GM12878 (cell line): ENCODE results near the gene TNFSF9. TPM values are rescaled to one million over a fixed set of nuclear protein-coding genes. Genes with fewer than 3 reads are reported as not detected.

Experiments used
- ATAC-seq: fragments of 200-7000 bp; cut with Tn5 transposase; 3 replicates; pipeline ENCODE4 v1.9.1; 2020; ENCODE audit warnings: mild to moderate bottlenecking, moderate library complexity
- BruUV-seq: library from RNA; stranded (reverse); fragments of 400-500 nt; replicated peaks from 2 replicates; lab custom pipeline; 2021; lab: Mats Ljungman, UMichigan
- CTCF ChIA-PET: fragments of 300-600 bp; sonication (Branson Sonifier 250); formaldehyde crosslinking; extraction: SDS; loops from one replicate; lab custom pipeline; 2021; ENCODE audit warnings: inconsistent platforms; lab: Yijun Ruan, JAX
- POLR2A ChIA-PET: fragments of 350-600 bp; formaldehyde crosslinking; extraction: SDS; loops from one replicate; lab custom pipeline; 2021; ENCODE audit warnings: inconsistent platforms; lab: Charles Lee
- RAD21 ChIA-PET: fragments of 300-600 bp; sonication (Branson Sonifier 250); formaldehyde crosslinking; loops from one replicate; lab custom pipeline; 2023; ENCODE audit warnings: antibody characterized with exemption; ENCODE audit not compliant: unreplicated experiment; lab: Charles Lee
- SMC1A ChIA-PET: fragments of 300-600 bp; sonication (Branson Sonifier 250); formaldehyde crosslinking; loops from one replicate; lab custom pipeline; 2023; ENCODE audit not compliant: unreplicated experiment, uncharacterized antibody; lab: Charles Lee
- DNase-seq: peaks from one replicate; pipeline ENCODE4 v3.0.0-alpha.2; 2011; ENCODE audit warnings: low read depth, low spot score
- FAIRE-seq: peaks from 3 replicates; lab custom pipeline; 2011; peaks lifted over from hg19 to GRCh38; lab: Jason Lieb, UNC
- H2AFZ ChIP-seq: 2 replicates; pipeline ENCODE4 v1.6.0; 2011; ENCODE audit warnings: low read depth, low read length, control low read depth; ENCODE audit not compliant: control insufficient read depth
- H3K27ac ChIP-seq: 2 replicates; pipeline ENCODE4 v1.5.1; 2011; ENCODE audit warnings: control low read depth; ENCODE audit not compliant: control insufficient read depth, insufficient read depth
- H3K27me3 ChIP-seq, 2 experiments: replicated peaks in 1 of 2; 2 replicates each; pipeline versions ENCODE4 v1.6.0 to v1.6.1; 2011; ENCODE audit warnings: low read length in 1 of 2; ENCODE audit not compliant: control insufficient read depth in 2 of 2, insufficient read depth in 2 of 2
- H3K36me3 ChIP-seq, 2 experiments: 2 replicates each; pipeline ENCODE4 v1.5.1; 2011; ENCODE audit warnings: low read length in 1 of 2; ENCODE audit not compliant: control insufficient read depth in 2 of 2, insufficient read depth in 2 of 2
- H3K4me1 ChIP-seq: 2 replicates; pipeline ENCODE4 v1.6.1; 2011; ENCODE audit warnings: mild to moderate bottlenecking, low read length, moderate library complexity, mixed read lengths; ENCODE audit not compliant: control insufficient read depth, insufficient read depth
- H3K4me2 ChIP-seq: 2 replicates; pipeline ENCODE4 v1.6.0; 2011; ENCODE audit warnings: control low read depth; ENCODE audit not compliant: control insufficient read depth, insufficient read depth
- H3K4me3 ChIP-seq: fragments of 200-600 bp; sonication (generic); 2 replicates; pipeline ENCODE4 v1.5.1; 2016
- H3K79me2 ChIP-seq: 2 replicates; pipeline ENCODE4 v1.6.0; 2011; ENCODE audit warnings: low read length; ENCODE audit not compliant: control insufficient read depth, insufficient read depth
- H3K9ac ChIP-seq: 2 replicates; pipeline ENCODE4 v1.8.0; 2011; ENCODE audit warnings: low read length, control low read depth, mixed read lengths; ENCODE audit not compliant: control insufficient read depth, insufficient read depth
- H3K9me3 ChIP-seq: replicated peaks from 3 replicates; pipeline ENCODE4 v1.5.1; 2011; ENCODE audit warnings: mild to moderate bottlenecking, low read length; ENCODE audit not compliant: control insufficient read depth, insufficient read depth
- H4K20me1 ChIP-seq: 2 replicates; pipeline ENCODE4 v1.6.0; 2011; ENCODE audit not compliant: control insufficient read depth, insufficient read depth
- ATF7 ChIP-seq: fragments of 450-650 bp; IDR thresholded peaks from 2 replicates; pipeline ENCODE4 v1.6.1; 2016; ENCODE audit warnings: low read depth, mild to moderate bottlenecking
- BACH1 ChIP-seq: fragments of 450-650 bp; IDR thresholded peaks from 2 replicates; pipeline ENCODE4 v1.6.1; 2017; ENCODE audit warnings: mild to moderate bottlenecking, borderline replicate concordance
- BCL11A ChIP-seq: IDR thresholded peaks from 2 replicates; pipeline ENCODE4 v1.6.1; 2011; ENCODE audit warnings: low read depth, low read length
- CHD2 ChIP-seq: IDR thresholded peaks from 2 replicates; pipeline ENCODE4 v1.6.1; 2011; ENCODE audit warnings: low read depth, low read length, improper control_type of control experiment, borderline replicate concordance
- EED ChIP-seq: sonication (generic); IDR thresholded peaks from 2 replicates; pipeline ENCODE4 v1.6.1; 2016; ENCODE audit warnings: antibody characterized with exemption, low read depth
- FOXM1 ChIP-seq: IDR thresholded peaks from 2 replicates; pipeline ENCODE4 v1.6.1; 2012; ENCODE audit warnings: low read depth, mild to moderate bottlenecking, inconsistent platforms, low read length, moderate library complexity
- IRF4 ChIP-seq: IDR thresholded peaks from 2 replicates; pipeline ENCODE4 v1.6.1; 2011; ENCODE audit warnings: low read depth, low read length
- MEF2B ChIP-seq: fragments of 450-650 bp; IDR thresholded peaks from 2 replicates; pipeline ENCODE4 v1.6.1; 2018; ENCODE audit warnings: mild to moderate bottlenecking, moderate library complexity; ENCODE audit not compliant: partially characterized antibody, poor library complexity, severe bottlenecking
- MTA3 ChIP-seq: IDR thresholded peaks from 2 replicates; pipeline ENCODE4 v1.6.1; 2012; ENCODE audit warnings: low read length, inconsistent platforms, borderline replicate concordance
- MYB ChIP-seq: fragments of 150-350 bp; IDR thresholded peaks from 2 replicates; pipeline ENCODE4 v1.6.1; 2014; ENCODE audit warnings: mild to moderate bottlenecking, low read depth, low read length, borderline replicate concordance
- NFIC ChIP-seq: IDR thresholded peaks from 2 replicates; pipeline ENCODE4 v1.6.1; 2012; ENCODE audit warnings: low read depth, mild to moderate bottlenecking, inconsistent platforms, low read length, moderate library complexity
- RAD21 ChIP-seq: IDR thresholded peaks from 2 replicates; pipeline ENCODE4 v1.6.1; 2011; ENCODE audit warnings: mild to moderate bottlenecking, low read depth, low read length, moderate library complexity; ENCODE audit not compliant: insufficient read depth
- RELA ChIP-seq: fragments of 450-650 bp; IDR thresholded peaks from 2 replicates; pipeline ENCODE4 v1.8.0; 2014; ENCODE audit warnings: borderline replicate concordance; ENCODE audit not compliant: partially characterized antibody
- RUNX3 ChIP-seq: IDR thresholded peaks from 2 replicates; pipeline ENCODE4 v1.6.1; 2012; ENCODE audit warnings: low read length, inconsistent platforms
- SIN3A ChIP-seq: IDR thresholded peaks from 2 replicates; pipeline ENCODE4 v1.6.1; 2012; ENCODE audit warnings: low read depth, low read length, improper control_type of control experiment
- TAF1 ChIP-seq: IDR thresholded peaks from 2 replicates; pipeline ENCODE4 v1.6.1; 2011; ENCODE audit warnings: mild to moderate bottlenecking, low read depth, low read length, borderline replicate concordance
- TCF12 ChIP-seq: IDR thresholded peaks from 2 replicates; pipeline ENCODE4 v1.6.1; 2011; ENCODE audit warnings: low read depth, mild to moderate bottlenecking, low read length
- ZSCAN29 ChIP-seq: fragments of 450-650 bp; IDR thresholded peaks from 2 replicates; pipeline ENCODE4 v1.6.1; 2017; ENCODE audit warnings: mild to moderate bottlenecking, moderate library complexity
- WGBS: methylation state at CpG from one replicate; pipeline ENCODE4 v1.1.6; 2016; ENCODE audit warnings: low lambda C conversion rate; ENCODE audit not compliant: insufficient replicate concordance, insufficient coverage; ENCODE audit errors: missing lambda C conversion rate; 5-methylcytosine and 5-hydroxymethylcytosine counted together
- in situ Hi-C: fragments of 300-500 bp; cut with MboI; formaldehyde crosslinking; loops from 9 replicates; pipeline ENCODE4 v1.14.3; 2018; ENCODE audit warnings: mixed read lengths
- intact Hi-C: fragments of 100-400 bp; cut with micrococcal nuclease; formaldehyde crosslinking; loops from one replicate; pipeline ENCODE4 v1.14.2; 2022; ENCODE audit not compliant: unreplicated experiment
- polyA plus RNA-seq, 11 experiments: library from polyadenylated mRNA; depleted of rRNA in 4 of 11; unstranded in 6 of 11; stranded (reverse) in 5 of 11; fragments of >200 nt; fragmentation: Nextera tagmentation in 4 of 11; fragmentation: Illumina TruSeq in 1 of 11; extraction: Ambion mirVana in 4 of 11; extraction: Trizol in 1 of 11; gene quantifications; 1 replicate in 1 of 11; 2 replicates in 10 of 11; pipeline versions ENCODE4 v1.2.1 to v1.2.3, GENCODE V29; 2011 to 2016; ENCODE audit warnings: inconsistent platforms in 2 of 11, missing spikeins in 2 of 11, low read depth in 1 of 11
- total RNA-seq, 4 experiments: library from RNA; depleted of rRNA in 3 of 4; stranded (reverse); fragments of >200 nt in 3 of 4; fragmentation: Illumina TruSeq in 1 of 4; extraction: Trizol in 1 of 4; gene quantifications; 2 replicates each; pipeline versions ENCODE4 v1.2.1 to v1.2.3, GENCODE V29; 2013 to 2021
- TF ChIP-seq, protein P1 (sequence below): fragments of 450-650 bp; conservative IDR thresholded peaks from 2 replicates; pipeline ENCODE4 v1.6.1; 2017; ENCODE audit warnings: mild to moderate bottlenecking, moderate library complexity
- TF ChIP-seq, protein P2 (sequence below): IDR thresholded peaks from 2 replicates; pipeline ENCODE4 v1.6.1; 2012; ENCODE audit warnings: low read length, inconsistent platforms
- TF ChIP-seq, protein P3 (sequence below): fragments of 450-650 bp; IDR thresholded peaks from 2 replicates; pipeline ENCODE4 v1.6.1; 2016; ENCODE audit warnings: mild to moderate bottlenecking

TNFSF9 gene
- total and polyA plus RNA-seq, 10 of the 15 experiments (the other 5 are each of a cell fraction or from before 2014, with no cell fraction given), result 6.2 to 75.3 (median 22.1) TPM

DNA sequence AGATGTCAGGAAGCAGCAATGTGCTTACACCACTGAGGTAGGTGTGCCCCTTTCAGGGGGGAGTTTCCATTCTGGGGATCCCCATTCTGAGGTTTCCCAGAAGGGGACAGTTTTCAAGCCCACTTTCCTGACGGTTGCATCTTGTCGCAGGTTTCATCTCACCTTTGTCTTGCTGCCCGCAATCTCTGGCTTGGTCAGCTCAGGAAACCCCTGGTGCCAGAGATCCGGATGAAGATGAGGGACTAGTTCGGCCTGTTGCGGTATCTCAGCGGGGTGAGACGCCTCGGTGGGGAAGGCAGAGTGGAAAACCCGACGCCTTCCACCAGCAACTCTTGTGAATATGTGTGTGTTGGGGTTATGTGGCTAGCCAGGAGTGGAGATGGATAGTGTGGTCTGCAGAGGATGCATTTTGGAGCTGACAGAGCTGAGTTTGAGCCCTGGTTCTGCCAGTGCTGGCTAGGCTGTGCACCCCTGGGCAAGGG lies 13.1 kb downstream of the TNFSF9 start:
- in situ Hi-C loops, result no loop called here
- peak; percentile 80 for DNase-seq
- peak; percentile 84 for ATAC-seq
- TF ChIP-seq MYB (no peak), FOXM1 (peak; percentile 78; the same call in 1 of the 2 replicates), MTA3 (peak; percentile 52; the same call in 1 of the 2 replicates), TCF12 (no peak), TAF1 (no peak), BACH1 (0 out of 2 replicates have a peak, but pooled peaks have one; percentile 6), NFIC (peak; percentile 74; the same call in 1 of the 2 replicates), BCL11A (peak; percentile 43), CHD2 (0 out of 2 replicates have a peak, but pooled peaks have one; percentile 15), ATF7 (peak; percentile 26; the same call in 1 of the 2 replicates), RAD21 (no peak), RUNX3 (peak; percentile 92), MEF2B (peak; percentile 32), IRF4 (no peak), RELA (peak; percentile 96), ZSCAN29 (no peak), EED (peak; percentile 80; the same call in 1 of the 2 replicates), SIN3A (no peak)
- TF ChIP-seq, protein P1, sequence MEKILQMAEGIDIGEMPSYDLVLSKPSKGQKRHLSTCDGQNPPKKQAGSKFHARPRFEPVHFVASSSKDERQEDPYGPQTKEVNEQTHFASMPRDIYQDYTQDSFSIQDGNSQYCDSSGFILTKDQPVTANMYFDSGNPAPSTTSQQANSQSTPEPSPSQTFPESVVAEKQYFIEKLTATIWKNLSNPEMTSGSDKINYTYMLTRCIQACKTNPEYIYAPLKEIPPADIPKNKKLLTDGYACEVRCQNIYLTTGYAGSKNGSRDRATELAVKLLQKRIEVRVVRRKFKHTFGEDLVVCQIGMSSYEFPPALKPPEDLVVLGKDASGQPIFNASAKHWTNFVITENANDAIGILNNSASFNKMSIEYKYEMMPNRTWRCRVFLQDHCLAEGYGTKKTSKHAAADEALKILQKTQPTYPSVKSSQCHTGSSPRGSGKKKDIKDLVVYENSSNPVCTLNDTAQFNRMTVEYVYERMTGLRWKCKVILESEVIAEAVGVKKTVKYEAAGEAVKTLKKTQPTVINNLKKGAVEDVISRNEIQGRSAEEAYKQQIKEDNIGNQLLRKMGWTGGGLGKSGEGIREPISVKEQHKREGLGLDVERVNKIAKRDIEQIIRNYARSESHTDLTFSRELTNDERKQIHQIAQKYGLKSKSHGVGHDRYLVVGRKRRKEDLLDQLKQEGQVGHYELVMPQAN, result 0 out of 2 replicates have a peak, but pooled peaks have one; percentile 9
- TF ChIP-seq, protein P2, sequence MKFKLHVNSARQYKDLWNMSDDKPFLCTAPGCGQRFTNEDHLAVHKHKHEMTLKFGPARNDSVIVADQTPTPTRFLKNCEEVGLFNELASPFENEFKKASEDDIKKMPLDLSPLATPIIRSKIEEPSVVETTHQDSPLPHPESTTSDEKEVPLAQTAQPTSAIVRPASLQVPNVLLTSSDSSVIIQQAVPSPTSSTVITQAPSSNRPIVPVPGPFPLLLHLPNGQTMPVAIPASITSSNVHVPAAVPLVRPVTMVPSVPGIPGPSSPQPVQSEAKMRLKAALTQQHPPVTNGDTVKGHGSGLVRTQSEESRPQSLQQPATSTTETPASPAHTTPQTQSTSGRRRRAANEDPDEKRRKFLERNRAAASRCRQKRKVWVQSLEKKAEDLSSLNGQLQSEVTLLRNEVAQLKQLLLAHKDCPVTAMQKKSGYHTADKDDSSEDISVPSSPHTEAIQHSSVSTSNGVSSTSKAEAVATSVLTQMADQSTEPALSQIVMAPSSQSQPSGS, result peak; percentile 61
- TF ChIP-seq, protein P3, sequence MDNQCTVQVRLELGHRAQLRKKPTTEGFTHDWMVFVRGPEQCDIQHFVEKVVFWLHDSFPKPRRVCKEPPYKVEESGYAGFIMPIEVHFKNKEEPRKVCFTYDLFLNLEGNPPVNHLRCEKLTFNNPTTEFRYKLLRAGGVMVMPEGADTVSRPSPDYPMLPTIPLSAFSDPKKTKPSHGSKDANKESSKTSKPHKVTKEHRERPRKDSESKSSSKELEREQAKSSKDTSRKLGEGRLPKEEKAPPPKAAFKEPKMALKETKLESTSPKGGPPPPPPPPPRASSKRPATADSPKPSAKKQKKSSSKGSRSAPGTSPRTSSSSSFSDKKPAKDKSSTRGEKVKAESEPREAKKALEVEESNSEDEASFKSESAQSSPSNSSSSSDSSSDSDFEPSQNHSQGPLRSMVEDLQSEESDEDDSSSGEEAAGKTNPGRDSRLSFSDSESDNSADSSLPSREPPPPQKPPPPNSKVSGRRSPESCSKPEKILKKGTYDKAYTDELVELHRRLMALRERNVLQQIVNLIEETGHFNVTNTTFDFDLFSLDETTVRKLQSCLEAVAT, result 0 out of 2 replicates have a peak, but pooled peaks have one; percentile 76

More for the DNA sequence above, 13.1 kb downstream of the TNFSF9 start:
- intact Hi-C loops, result no loop called here
- peak overlapping the region; percentile 75 for H3K27ac ChIP-seq
- 3% methylated on average over 11 of the region's 11 CpGs for WGBS
- H3K4me3 ChIP-seq, result no peak overlapping the region
- peak overlapping the region; percentile 69 for H3K4me2 ChIP-seq
- ChIA-PET RAD21 (interaction anchor here (1.0 to 1.3 kb wide), 3 partner anchors 43 to 193 kb away, joined by 3 to 4 read pairs (median 3); no protein-coding TSS in a partner anchor), SMC1A (interaction anchor here (1.3 to 2.2 kb wide), 5 partner anchors 9 to 89 kb away, joined by 3 to 6 read pairs (median 5); no protein-coding TSS in a partner anchor), CTCF (interaction anchor here (1.2 to 1.4 kb wide), 2 partner anchors 8 to 27 kb away, joined by 3 read pairs; no protein-coding TSS in a partner anchor), POLR2A (interaction anchor here (0.6 to 1.9 kb wide), 4 partner anchors 9 to 59 kb away, joined by 3 to 9 read pairs (median 5); partner anchors contain the start of gene TNFSF9)
- peak overlapping the region; percentile 62 for H2AFZ ChIP-seq
- H3K9me3 ChIP-seq, result peaks cover 6% of the 10 kb centered on the region; the same call in 2 of the 3 replicates
- H3K79me2 ChIP-seq, result no peaks in the 10 kb centered on the region
- peak; percentile 65 for FAIRE-seq
- peaks cover 17% of the 10 kb centered on the region for H3K4me1 ChIP-seq
- no peaks in the 10 kb centered on the region for H3K27me3 ChIP-seq
- peak overlapping the region; percentile 24; the same call in 1 of the 2 replicates for H3K9ac ChIP-seq
- BruUV-seq, result no TSS peak
- H4K20me1 ChIP-seq, result no peaks in the 10 kb centered on the region
- no peaks in the 10 kb centered on the region for H3K36me3 ChIP-seq
